ENCODE measurements around the gene CCDC159.
A peak's percentile ranks its signal among the peaks of the same experiment; 100 is the strongest.

The CCDC159 gene

GRCh38 chr19:11346104-11346940 is at the start of gene CCDC159, which contains the start of gene TMEM205:
Gene CCDC159, plus strand, starts transcription at chr19:11346519. Its CDS starts 88 bp downstream, at chr19:11346607.
Gene TMEM205, minus strand, starts transcription at chr19:11346268. Its CDS starts 649 bp downstream, at chr19:11345619.
- Histone ChIP-seq H3K79me2 (ENCODE audit: insufficient read depth, low read length) (no peaks in the 10 kb centered on the region), H3K27me3 (ENCODE audit: low read length) (no peaks in the 10 kb centered on the region), H4K20me1 (ENCODE audit: low read depth, low read length) (no peaks in the 10 kb centered on the region), H3K36me3 (ENCODE audit: low read length) (no peaks in the 10 kb centered on the region), H2AFZ (ENCODE audit: low read depth, low read length, severe bottlenecking) (peak within 1 kb of the TSS; percentile 86), H3K9me3 (ENCODE audit: insufficient read depth, low read length) (no peaks in the 10 kb centered on the region; the same call in 1 of the 2 replicates), H3K4me3 (ENCODE audit: insufficient read depth, low read length, poor library complexity, severe bottlenecking) (peak within 1 kb of the TSS; percentile 96), H3K9me2 (replicated peaks; ENCODE audit: insufficient read depth, low read length) (no peaks in the 10 kb centered on the region), H3K4me2 (ENCODE audit: low read depth, low read length, poor library complexity, severe bottlenecking) (peak within 1 kb of the TSS; percentile 88), H3K9ac (ENCODE audit: low read length) (peak within 1 kb of the TSS; percentile 82), H3F3A (ENCODE audit: insufficient read depth) (peaks cover 5% of the 10 kb centered on the region; the same call in 1 of the 2 replicates), H3K27ac (ENCODE audit: low read depth, low read length) (peak within 1 kb of the TSS; percentile 40)
- TF ChIP-seq EZH2phosphoT487 (conservative IDR thresholded peaks at IDR 0.05; ENCODE audit: low read length) (no peak), CTCF (IDR thresholded peaks at IDR 0.05; ENCODE audit: insufficient read depth, low read length, poor library complexity, severe bottlenecking) (no peak)

- H2AFZ ChIP-seq (ENCODE audit: low read depth, low read length, severe bottlenecking), result no peak overlapping the region
These were observed 46.1 kb upstream of the CCDC159 start for GRCh38 chr19:11299946-11300810.

GRCh38 chr19:11300811-11301120 is 45.6 kb upstream of the CCDC159 start:
- H3K9me2 ChIP-seq (replicated peaks; ENCODE audit: insufficient read depth, low read length), result no peaks in the 10 kb centered on the region
- H3K9ac ChIP-seq (ENCODE audit: low read length), result no peak overlapping the region
- no peak overlapping the region for H2AFZ ChIP-seq (ENCODE audit: low read depth, low read length, severe bottlenecking)
- TF ChIP-seq CTCF (IDR thresholded peaks at IDR 0.05; ENCODE audit: insufficient read depth, low read length, poor library complexity, severe bottlenecking) (no peak), EZH2phosphoT487 (conservative IDR thresholded peaks at IDR 0.05; ENCODE audit: low read length) (no peak)
- no peaks in the 10 kb centered on the region for H3K9me3 ChIP-seq (ENCODE audit: insufficient read depth, low read length)
- H3K4me3 ChIP-seq (ENCODE audit: insufficient read depth, low read length, poor library complexity, severe bottlenecking), result no peak overlapping the region
- no peaks in the 10 kb centered on the region for H3K79me2 ChIP-seq (ENCODE audit: insufficient read depth, low read length)
- no peak overlapping the region for H3K4me2 ChIP-seq (ENCODE audit: low read depth, low read length, poor library complexity, severe bottlenecking)
- H3F3A ChIP-seq (ENCODE audit: insufficient read depth), result no peaks in the 10 kb centered on the region
- no peaks in the 10 kb centered on the region for H3K36me3 ChIP-seq (ENCODE audit: low read length)
- no peaks in the 10 kb centered on the region for H3K27me3 ChIP-seq (ENCODE audit: low read length)
- H4K20me1 ChIP-seq (ENCODE audit: low read depth, low read length), result no peaks in the 10 kb centered on the region
- H3K27ac ChIP-seq (ENCODE audit: low read depth, low read length), result no peak overlapping the region

More at GRCh38 chr19:11299946-11300810, 46.1 kb upstream of the CCDC159 start:
- Histone ChIP-seq H3K79me2 (ENCODE audit: insufficient read depth, low read length) (no peaks in the 10 kb centered on the region), H3K4me3 (ENCODE audit: insufficient read depth, low read length, poor library complexity, severe bottlenecking) (no peak overlapping the region), H4K20me1 (ENCODE audit: low read depth, low read length) (no peaks in the 10 kb centered on the region), H3K9me2 (replicated peaks; ENCODE audit: insufficient read depth, low read length) (no peaks in the 10 kb centered on the region), H3F3A (ENCODE audit: insufficient read depth) (no peaks in the 10 kb centered on the region), H3K27me3 (ENCODE audit: low read length) (no peaks in the 10 kb centered on the region), H3K4me2 (ENCODE audit: low read depth, low read length, poor library complexity, severe bottlenecking) (no peak overlapping the region), H3K36me3 (ENCODE audit: low read length) (no peaks in the 10 kb centered on the region), H3K9ac (ENCODE audit: low read length) (no peak overlapping the region), H3K27ac (ENCODE audit: low read depth, low read length) (no peak overlapping the region), H3K9me3 (ENCODE audit: insufficient read depth, low read length) (no peaks in the 10 kb centered on the region)
- TF ChIP-seq EZH2phosphoT487 (conservative IDR thresholded peaks at IDR 0.05; ENCODE audit: low read length) (no peak), CTCF (IDR thresholded peaks at IDR 0.05; ENCODE audit: insufficient read depth, low read length, poor library complexity, severe bottlenecking) (no peak)

All from SU-DHL-6 (cell line).